Daoy (cell line): ENCODE data around the gene CCDC8. TPM values are rescaled to one million over a fixed set of nuclear protein-coding genes. Genes with fewer than 3 reads are reported as not detected.
"Not testable (repeated sequence)": the region's sequence is repeated elsewhere in the genome, so short reads cannot be mapped to it uniquely, and the experiment has no call there.

Experiments used
- DNase-seq: peaks from one replicate; pipeline ENCODE4 v3.0.0-alpha.2; 2015; ENCODE audit warnings: low read depth
- total RNA-seq: library from RNA; depleted of rRNA; stranded (reverse); fragments of >200 nt; shearing (Covaris generic); gene quantifications from 2 replicates; pipeline ENCODE4 v1.2.3, GENCODE V29; 2014

CCDC8 gene
- total RNA-seq, 1 experiment from 2014 or later: 9.2 TPM

- DNase-seq: no peak
Observed at GRCh38 chr19:46383171-46383815, 30.1 kb downstream of the CCDC8 start.

- DNase-seq: no peak
Observed at GRCh38 chr19:46381756-46382345, 31.5 kb downstream of the CCDC8 start.

DNA sequence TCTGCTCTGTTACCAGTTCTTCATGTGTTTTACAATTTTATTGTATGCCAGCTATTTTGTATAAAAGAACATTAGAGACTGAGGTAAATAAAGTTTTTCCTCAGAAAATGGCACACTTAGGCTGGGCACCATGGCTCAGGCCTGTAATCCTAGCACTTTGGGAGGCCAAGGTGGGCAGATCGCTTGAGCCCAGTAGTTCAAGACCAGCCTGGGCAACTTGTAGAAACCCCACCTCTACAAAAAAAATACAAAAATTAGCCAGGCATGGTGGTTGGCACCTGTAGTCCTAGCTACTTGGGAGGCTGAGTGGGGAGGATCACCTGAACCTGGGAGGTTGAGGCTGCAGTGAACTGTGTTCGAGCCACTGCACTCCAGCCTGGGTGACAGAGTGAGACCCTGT, 32.0 kb downstream of the CCDC8 start:
- DNase-seq: no peak

DNA sequence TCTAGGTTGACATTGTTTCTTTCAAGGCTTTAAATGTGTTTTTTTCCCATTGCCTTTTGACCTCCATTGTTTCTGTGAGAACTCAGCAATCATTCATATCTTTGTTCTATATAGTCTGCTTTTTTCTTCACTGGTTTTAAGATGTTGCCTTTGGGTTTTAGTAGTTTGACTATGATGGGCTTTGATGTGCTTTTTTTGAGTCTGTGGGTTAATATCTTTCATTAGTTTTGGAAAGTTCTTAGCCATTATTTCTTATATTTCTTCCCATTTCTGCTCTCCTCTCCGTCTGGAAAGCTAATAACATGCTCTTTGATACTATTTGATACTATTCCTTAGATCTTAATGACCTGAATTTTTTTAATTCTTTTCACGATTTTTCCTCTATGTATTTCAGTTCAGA, 32.7 kb downstream of the CCDC8 start:
- DNase-seq: no peak

GRCh38 chr19:46378268-46378667, 35.1 kb downstream of the CCDC8 start:
- no peak for DNase-seq

- DNase-seq: no peak
Observed at GRCh38 chr19:46376241-46377153, 36.9 kb downstream of the CCDC8 start.

- not testable (repeated sequence) for DNase-seq
Observed at GRCh38 chr19:46375476-46376067, 37.8 kb downstream of the CCDC8 start.

GRCh38 chr19:46374536-46375475, 38.6 kb downstream of the CCDC8 start:
- DNase-seq: no peak

DNA sequence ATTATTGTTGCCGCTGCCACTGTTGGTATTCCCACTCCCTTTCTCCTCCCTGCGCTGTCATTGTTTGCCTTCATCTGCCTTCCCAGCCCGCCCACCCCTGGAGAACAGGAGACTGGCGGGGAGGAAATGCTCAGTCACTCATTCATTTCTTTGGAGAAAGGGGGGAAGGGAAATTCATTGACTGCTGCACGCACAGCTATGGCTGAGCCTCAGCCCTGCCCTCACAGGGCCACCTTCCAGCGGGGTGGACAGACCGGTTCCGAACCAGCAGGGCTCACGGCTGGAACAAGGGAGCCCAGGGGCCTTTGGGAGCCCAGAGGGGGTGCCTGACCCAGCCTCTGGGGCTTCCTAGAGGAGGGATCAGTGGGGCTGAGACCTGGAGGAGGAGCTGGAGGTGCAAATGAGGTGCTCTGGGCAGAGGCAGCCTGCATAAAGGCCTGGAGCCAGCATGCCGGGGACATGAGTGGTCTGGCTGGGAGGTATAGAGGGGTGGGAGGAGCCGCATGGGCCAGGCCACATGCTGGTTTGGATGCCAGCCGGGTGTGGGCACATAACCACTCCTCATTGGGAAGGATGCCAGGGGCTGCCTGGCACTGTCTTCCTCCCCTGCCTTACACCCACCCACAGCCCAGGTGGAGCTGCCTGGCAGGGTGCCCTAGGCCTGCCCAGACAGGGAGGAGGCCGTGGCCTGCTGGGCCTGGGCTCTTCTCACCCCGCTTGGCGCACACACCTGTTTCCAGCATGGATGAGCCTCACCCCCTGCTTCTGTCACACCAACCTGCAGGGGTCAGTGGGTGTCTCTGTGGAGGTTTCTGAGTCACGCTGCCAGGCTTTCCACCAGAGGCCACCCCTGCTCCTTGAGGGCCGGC, 39.6 kb downstream of the CCDC8 start:
- DNase-seq: peak; percentile 95

DNA sequence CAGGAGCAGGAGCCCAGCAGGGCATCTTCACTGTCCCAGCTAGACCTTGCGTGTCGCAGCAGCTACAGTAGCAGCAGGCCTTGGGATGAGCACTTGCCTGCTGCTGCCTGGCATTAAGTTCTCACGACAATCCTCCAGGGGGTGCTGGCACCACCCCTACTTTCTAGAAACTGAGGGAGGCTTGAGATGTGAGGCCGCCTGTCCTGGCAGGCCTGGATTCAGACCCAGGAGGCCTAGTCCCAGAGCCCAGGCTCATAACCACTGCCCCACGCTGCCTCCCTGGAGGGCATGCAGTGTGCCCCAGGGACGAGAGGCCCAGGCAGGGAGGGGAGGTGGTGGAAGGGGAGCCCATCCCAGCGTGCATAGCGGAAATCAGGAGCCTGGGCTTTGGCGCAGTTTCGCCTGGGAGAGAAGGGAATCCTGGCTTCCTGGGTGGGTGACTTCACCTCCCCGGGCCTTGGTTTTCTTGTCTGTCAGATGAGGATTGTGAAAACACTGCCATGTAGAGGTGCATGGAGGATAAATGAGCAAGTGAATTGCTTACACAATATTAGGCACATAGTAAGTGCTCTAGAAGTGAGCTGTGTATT, 40.4 kb downstream of the CCDC8 start:
- DNase-seq: peak; percentile 54

DNA sequence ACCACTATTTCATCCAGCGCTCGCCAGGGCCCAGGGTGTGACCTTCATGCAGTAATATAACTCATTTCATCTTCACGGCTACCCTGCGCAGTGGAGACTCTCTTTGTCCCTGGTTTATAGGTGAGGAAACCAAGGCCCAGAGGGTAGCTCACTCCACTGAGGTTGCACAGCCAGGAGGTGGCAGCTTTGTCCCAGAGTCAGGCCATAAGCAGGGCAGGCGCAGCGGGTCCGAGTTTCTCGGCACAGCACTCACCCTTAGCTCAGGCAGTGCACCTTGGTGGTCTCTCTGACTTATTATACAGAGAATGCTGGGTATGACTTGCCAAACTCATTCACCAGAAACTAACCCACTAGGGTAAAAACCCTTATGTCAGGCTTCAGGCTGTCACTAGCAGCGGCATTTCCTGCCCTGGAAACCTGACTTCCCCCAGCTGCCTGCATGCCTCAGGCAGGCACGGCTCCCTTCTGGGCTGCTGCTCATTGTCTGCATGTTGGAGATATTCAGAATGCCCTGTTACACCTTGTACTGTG, 41.9 kb downstream of the CCDC8 start:
- no peak for DNase-seq

DNA sequence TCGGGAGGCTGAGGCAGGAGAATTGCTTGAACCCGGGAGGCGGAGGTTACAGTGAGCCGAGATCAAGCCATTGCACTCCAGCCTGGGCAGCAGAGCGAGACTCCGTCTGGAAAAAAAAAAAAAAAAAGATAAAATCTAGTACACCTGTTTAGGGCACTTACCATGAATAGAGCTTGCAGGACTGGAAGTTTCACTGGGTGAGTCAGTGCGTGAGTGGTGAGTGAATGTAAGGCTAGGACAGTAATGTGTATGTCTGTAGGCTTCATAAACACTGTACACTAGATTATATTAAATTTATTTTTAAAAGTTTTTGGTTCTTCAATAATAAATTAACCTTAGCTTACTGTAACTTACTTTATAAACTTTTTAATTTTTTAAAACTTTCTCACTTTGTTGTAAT, 43.5 kb downstream of the CCDC8 start:
- no peak for DNase-seq

DNA sequence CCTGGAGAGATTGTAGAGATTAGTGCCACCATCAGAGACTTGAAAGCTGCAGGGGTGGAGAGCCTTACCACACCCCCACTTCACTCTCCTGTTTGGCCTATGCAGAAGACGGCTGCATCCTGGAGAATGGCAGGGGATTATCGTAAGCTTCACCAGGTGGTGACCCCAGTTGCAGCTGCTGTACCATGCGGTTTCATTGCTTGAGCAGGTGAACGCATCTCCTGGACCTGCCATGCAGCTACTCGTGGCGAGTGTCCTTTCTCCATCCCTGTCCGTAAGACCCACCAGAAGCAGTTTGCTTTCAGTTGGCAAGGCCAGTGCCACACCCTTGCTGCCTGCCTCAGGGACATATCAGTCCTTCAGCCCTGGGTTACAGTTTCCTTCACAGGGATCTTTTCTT, 45.2 kb downstream of the CCDC8 start:
- DNase-seq: no peak

GRCh38 chr19:46367426-46367825, 45.9 kb downstream of the CCDC8 start:
- DNase-seq: no peak

GRCh38 chr19:46366620-46367292, 46.6 kb downstream of the CCDC8 start:
- no peak for DNase-seq

GRCh38 chr19:46365561-46365960, 47.8 kb downstream of the CCDC8 start:
- DNase-seq: no peak

DNA sequence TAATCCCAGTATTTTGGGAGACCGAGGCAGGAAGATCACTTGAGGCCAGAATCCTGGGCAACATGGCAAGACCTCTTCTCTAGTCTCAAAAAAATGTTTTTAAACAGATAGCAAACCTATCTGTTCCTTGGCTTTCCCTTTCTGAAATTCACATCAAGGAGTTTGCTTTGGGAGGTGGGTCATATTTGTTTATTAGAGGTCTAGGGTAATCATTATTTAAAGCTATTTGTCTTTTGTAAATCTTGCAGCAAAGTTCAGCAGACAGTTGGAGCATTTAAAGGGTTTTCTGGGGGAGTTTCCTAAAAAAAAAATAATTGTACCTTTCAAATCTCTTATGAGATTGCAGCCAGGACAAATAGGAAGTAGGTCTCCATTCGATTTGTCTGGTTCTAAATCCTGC, 49.0 kb downstream of the CCDC8 start:
- no peak for DNase-seq

DNA sequence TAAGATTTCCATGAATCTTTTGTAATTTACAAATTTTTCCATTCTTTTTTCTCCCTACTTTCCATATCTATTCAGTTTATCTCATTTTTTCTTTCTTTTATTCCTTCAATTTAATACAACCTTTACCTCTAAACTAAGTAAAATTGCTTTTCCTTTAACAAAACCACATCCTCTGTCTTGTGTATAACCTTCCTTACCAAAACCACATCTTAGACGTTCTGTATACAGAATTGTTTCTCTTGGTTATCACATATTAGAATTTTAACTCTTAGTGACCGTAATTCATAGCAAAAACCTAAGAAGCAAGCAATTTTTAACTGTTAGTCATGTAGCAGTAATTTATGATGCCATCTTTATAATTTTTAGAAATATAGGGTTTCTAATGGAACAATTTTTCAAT, 51.4 kb downstream of the CCDC8 start:
- no peak for DNase-seq
